SU-DHL-6 (cell line): ENCODE data around the gene ANKS1A.

Experiments
- EZH2phosphoT487 ChIP-seq: fragments of 200-600 bp; sonication (generic), shearing (Covaris generic); conservative IDR thresholded peaks from 2 replicates; pipeline ENCODE4 v1.6.1; 2018; ENCODE audit warnings: mild to moderate bottlenecking, antibody characterized with exemption, low read length, moderate library complexity, mixed read lengths
- TF ChIP-seq, protein P1 (sequence below): fragments of 200-600 bp; sonication (generic); IDR thresholded peaks from one replicate; pipeline ENCODE4 v1.5.1; 2017; ENCODE audit warnings: antibody characterized with exemption, mild to moderate bottlenecking, low read length, moderate library complexity; ENCODE audit not compliant: insufficient read depth, poor library complexity, severe bottlenecking

DNA sequence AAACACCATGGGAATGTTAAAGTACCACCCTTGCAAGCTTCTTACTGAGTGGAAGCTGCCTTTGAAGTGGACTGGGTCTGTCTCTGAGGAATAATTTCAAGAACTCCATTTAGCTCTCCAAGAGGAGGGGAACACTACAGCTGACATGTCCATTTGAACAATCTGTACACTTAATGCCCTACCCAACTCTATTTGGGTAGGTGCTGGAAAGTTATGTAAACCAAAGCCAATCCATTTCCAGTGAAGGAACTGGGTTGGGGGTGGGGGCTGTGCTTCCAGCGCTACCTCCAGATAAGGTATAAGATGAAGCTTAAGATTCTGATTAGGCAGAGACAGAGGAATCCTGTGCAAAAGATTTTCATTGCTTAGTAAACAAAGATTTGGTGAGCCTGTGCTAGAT lies 130.1 kb downstream of the ANKS1A start:
- TF ChIP-seq, protein P1, sequence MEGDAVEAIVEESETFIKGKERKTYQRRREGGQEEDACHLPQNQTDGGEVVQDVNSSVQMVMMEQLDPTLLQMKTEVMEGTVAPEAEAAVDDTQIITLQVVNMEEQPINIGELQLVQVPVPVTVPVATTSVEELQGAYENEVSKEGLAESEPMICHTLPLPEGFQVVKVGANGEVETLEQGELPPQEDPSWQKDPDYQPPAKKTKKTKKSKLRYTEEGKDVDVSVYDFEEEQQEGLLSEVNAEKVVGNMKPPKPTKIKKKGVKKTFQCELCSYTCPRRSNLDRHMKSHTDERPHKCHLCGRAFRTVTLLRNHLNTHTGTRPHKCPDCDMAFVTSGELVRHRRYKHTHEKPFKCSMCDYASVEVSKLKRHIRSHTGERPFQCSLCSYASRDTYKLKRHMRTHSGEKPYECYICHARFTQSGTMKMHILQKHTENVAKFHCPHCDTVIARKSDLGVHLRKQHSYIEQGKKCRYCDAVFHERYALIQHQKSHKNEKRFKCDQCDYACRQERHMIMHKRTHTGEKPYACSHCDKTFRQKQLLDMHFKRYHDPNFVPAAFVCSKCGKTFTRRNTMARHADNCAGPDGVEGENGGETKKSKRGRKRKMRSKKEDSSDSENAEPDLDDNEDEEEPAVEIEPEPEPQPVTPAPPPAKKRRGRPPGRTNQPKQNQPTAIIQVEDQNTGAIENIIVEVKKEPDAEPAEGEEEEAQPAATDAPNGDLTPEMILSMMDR, result no peak
- TF ChIP-seq EZH2phosphoT487, result no peak
